GM23338 (cell line): ENCODE results near the gene PCIF1. TPM values are rescaled to one million over a fixed set of nuclear protein-coding genes. Genes with fewer than 3 reads are reported as not detected.

Experiments
- ATAC-seq: fragments of 200-7000 bp; cut with Tn5 transposase; 3 replicates; pipeline ENCODE4 v1.9.1; 2020
- DNase-seq: peaks from one replicate; pipeline ENCODE4 v3.0.0-alpha.2; 2015; ENCODE audit warnings: low spot score
- H2AFZ ChIP-seq: fragments of 200-600 bp; sonication (generic); 2 replicates; pipeline ENCODE4 v1.8.0; 2016; ENCODE audit warnings: antibody characterized with exemption, mild to moderate bottlenecking, moderate library complexity
- H3F3A ChIP-seq: fragments of 200-600 bp; sonication (generic); replicated peaks from 2 replicates; pipeline ENCODE4 v1.8.0; 2017; ENCODE audit warnings: antibody characterized with exemption, mixed run types, low read depth
- H3K27ac ChIP-seq: fragments of 200-600 bp; sonication (generic); 2 replicates; pipeline ENCODE4 v1.6.1; 2016; ENCODE audit warnings: low read depth
- H3K27me3 ChIP-seq: fragments of 200-600 bp; sonication (generic); 2 replicates; pipeline ENCODE4 v1.8.0; 2016; ENCODE audit warnings: mild to moderate bottlenecking, mixed run types, moderate library complexity; ENCODE audit not compliant: insufficient read depth
- H3K36me3 ChIP-seq: fragments of 200-600 bp; sonication (generic); 2 replicates; pipeline ENCODE4 v1.8.0; 2016; ENCODE audit warnings: mild to moderate bottlenecking; ENCODE audit not compliant: insufficient read depth
- H3K4me1 ChIP-seq: fragments of 200-600 bp; sonication (generic); 2 replicates; pipeline ENCODE4 v1.8.0; 2016; ENCODE audit warnings: mild to moderate bottlenecking, moderate library complexity; ENCODE audit not compliant: insufficient read depth
- H3K4me2 ChIP-seq: fragments of 200-600 bp; sonication (generic); 2 replicates; pipeline ENCODE4 v1.7.1; 2017; ENCODE audit warnings: mixed run types
- H3K4me3 ChIP-seq: fragments of 200-600 bp; sonication (generic); 2 replicates; pipeline ENCODE4 v1.6.1; 2016; ENCODE audit warnings: mixed run types
- H3K79me2 ChIP-seq: fragments of 200-600 bp; sonication (generic); replicated peaks from 2 replicates; pipeline ENCODE4 v1.8.0; 2017; ENCODE audit warnings: mild to moderate bottlenecking; ENCODE audit not compliant: insufficient read depth
- H3K9me2 ChIP-seq: fragments of 200-600 bp; sonication (generic); 2 replicates; pipeline ENCODE4 v1.8.0; 2017; ENCODE audit not compliant: insufficient read depth
- H4K20me1 ChIP-seq: fragments of 200-600 bp; sonication (generic); replicated peaks from 2 replicates; pipeline ENCODE4 v1.8.0; 2017; ENCODE audit warnings: mild to moderate bottlenecking; ENCODE audit not compliant: insufficient read depth
- H3K27ac Mint-ChIP-seq: 2 replicates; pipeline ENCODE4 v1.8.0; 2020; ENCODE audit warnings: inconsistent platforms, mild to moderate bottlenecking, moderate library complexity, mixed read lengths
- H3K27me3 Mint-ChIP-seq: 3 replicates; pipeline ENCODE4 v1.8.0; 2022; ENCODE audit warnings: low read depth, mild to moderate bottlenecking, moderate library complexity, mixed read lengths, inconsistent platforms; ENCODE audit not compliant: insufficient read depth, poor library complexity
- H3K36me3 Mint-ChIP-seq: 3 replicates; pipeline ENCODE4 v1.8.0; 2021; ENCODE audit warnings: low read depth, mild to moderate bottlenecking, inconsistent platforms, moderate library complexity, mixed read lengths
- H3K4me1 Mint-ChIP-seq: 3 replicates; pipeline ENCODE4 v1.8.0; 2020; ENCODE audit warnings: mild to moderate bottlenecking, inconsistent platforms, mixed read lengths
- H3K4me3 Mint-ChIP-seq: 3 replicates; pipeline ENCODE4 v1.8.0; 2021; ENCODE audit warnings: moderate library complexity, mild to moderate bottlenecking, inconsistent platforms, mixed read lengths
- H3K9me3 Mint-ChIP-seq: 3 replicates; pipeline ENCODE4 v1.8.0; 2020; ENCODE audit warnings: moderate library complexity, mild to moderate bottlenecking, inconsistent platforms, mixed read lengths
- CREB1 ChIP-seq: fragments of 250-450 bp; sonication (Bioruptor Pico); IDR thresholded peaks from 2 replicates; pipeline ENCODE4 v1.5.0; 2020; ENCODE audit warnings: low read depth, mild to moderate bottlenecking, moderate library complexity
- EZH2 ChIP-seq: fragments of 200-600 bp; sonication (generic); IDR thresholded peaks from one replicate; pipeline ENCODE4 v1.8.0; 2017; ENCODE audit warnings: antibody characterized with exemption, mild to moderate bottlenecking, low read depth; ENCODE audit not compliant: unreplicated experiment
- EZH2phosphoT487 ChIP-seq: fragments of 200-600 bp; sonication (generic); IDR thresholded peaks from one replicate; pipeline ENCODE4 v1.8.1; 2018; ENCODE audit warnings: antibody characterized with exemption; ENCODE audit not compliant: unreplicated experiment
- JUNB ChIP-seq: IDR thresholded peaks from one replicate; pipeline ENCODE4 v1.6.1; 2016; ENCODE audit warnings: antibody characterized with exemption; ENCODE audit not compliant: unreplicated experiment
- NANOG ChIP-seq: IDR thresholded peaks from 2 replicates; pipeline ENCODE4 v1.6.1; 2016; ENCODE audit warnings: antibody characterized with exemption, borderline replicate concordance
- POLR2AphosphoS5 ChIP-seq: IDR thresholded peaks from 2 replicates; pipeline ENCODE4 v1.6.1; 2016; ENCODE audit warnings: antibody characterized with exemption, low read depth
- STAT1 ChIP-seq: IDR thresholded peaks from one replicate; pipeline ENCODE4 v1.6.1; 2016; ENCODE audit warnings: antibody characterized with exemption; ENCODE audit not compliant: unreplicated experiment
- ZNF114 ChIP-seq: fragments of 250-450 bp; sonication (Bioruptor Pico); IDR thresholded peaks from 2 replicates; pipeline ENCODE4 v1.5.0; 2020; ENCODE audit warnings: mild to moderate bottlenecking, moderate library complexity
- ZNF331 ChIP-seq: fragments of 250-450 bp; sonication (Bioruptor Pico); IDR thresholded peaks from 2 replicates; pipeline ENCODE4 v1.5.0; 2020; ENCODE audit warnings: low read depth, mild to moderate bottlenecking, moderate library complexity
- polyA plus RNA-seq: library from polyadenylated mRNA; unstranded; fragments of >200 nt; fragmentation: Nextera tagmentation; extraction: Ambion mirVana; gene quantifications from 2 replicates; pipeline ENCODE4 v1.2.1, GENCODE V29; 2016
- total RNA-seq: library from RNA; depleted of rRNA; stranded (reverse); fragments of >200 nt; shearing (Covaris generic); gene quantifications from 2 replicates; pipeline ENCODE4 v1.2.3, GENCODE V29; 2014
- TF ChIP-seq, protein P1 (sequence below): IDR thresholded peaks from 2 replicates; pipeline ENCODE4 v1.6.1; 2016; ENCODE audit warnings: antibody characterized with exemption
- TF ChIP-seq, protein P2 (sequence below), 2 experiments: fragments of 200-600 bp in 1 of 2; sonication (generic) in 1 of 2; conservative IDR thresholded peaks; 2 replicates each; pipeline versions ENCODE4 v1.5.1 to v1.6.1; 2016 to 2017; ENCODE audit warnings: antibody characterized with exemption in 2 of 2, low read depth in 2 of 2, mild to moderate bottlenecking in 2 of 2, moderate library complexity in 1 of 2
- TF ChIP-seq, protein P3 (sequence below): IDR thresholded peaks from one replicate; pipeline ENCODE4 v1.6.1; 2018; ENCODE audit warnings: antibody characterized with exemption; ENCODE audit not compliant: unreplicated experiment

The PCIF1 gene
- total and polyA plus RNA-seq, 2 experiments from 2014 or later: 26.1 to 28.3 TPM

DNA sequence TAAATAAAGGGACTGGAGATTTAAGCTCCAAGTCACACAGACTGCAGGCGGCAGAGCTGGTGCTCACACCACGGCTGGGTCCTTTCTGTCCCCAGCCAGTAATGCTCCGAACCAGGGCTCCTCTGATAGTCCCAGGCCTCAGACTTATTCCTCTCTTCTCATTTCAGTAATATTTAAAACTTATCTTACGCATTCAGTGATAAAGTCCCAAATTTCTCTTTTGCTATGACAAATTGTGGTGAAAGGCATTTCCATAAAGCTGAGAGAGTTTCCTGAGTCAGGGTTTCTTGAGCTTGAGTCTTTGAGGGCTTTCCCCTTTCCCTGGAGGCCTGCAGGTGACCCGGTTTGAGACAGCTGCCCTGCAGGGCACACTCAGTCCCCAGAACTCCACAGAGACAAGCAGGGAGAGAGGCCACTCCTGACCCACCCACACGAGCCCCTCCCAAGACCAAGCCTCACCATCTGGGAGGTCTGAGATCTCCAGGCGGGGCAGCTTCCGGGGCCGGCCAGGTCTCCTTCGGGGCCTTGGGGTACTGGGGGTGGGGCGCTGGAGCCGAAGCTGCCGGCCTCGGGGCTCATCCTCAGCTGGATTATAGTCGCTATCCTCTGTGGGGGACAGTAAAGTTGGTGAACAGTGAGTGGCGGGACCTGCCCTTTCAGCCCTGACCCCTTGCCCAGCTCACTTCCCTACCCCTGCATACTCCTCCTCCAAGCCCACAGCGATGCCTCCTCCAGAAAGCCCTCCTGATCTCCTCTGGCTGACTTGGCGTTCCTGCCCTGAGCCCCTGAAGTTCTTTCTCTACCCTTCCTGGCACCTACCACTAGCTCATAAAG is 30.9 kb downstream of the PCIF1 start:
- peaks cover 9% of the 10 kb centered on the region for H3K36me3 ChIP-seq
- no peak overlapping the region for H3K4me3 ChIP-seq
- peaks cover 12% of the 10 kb centered on the region for H3K27me3 Mint-ChIP-seq
- no peak for TF ChIP-seq ZNF114
- TF ChIP-seq, protein P1, sequence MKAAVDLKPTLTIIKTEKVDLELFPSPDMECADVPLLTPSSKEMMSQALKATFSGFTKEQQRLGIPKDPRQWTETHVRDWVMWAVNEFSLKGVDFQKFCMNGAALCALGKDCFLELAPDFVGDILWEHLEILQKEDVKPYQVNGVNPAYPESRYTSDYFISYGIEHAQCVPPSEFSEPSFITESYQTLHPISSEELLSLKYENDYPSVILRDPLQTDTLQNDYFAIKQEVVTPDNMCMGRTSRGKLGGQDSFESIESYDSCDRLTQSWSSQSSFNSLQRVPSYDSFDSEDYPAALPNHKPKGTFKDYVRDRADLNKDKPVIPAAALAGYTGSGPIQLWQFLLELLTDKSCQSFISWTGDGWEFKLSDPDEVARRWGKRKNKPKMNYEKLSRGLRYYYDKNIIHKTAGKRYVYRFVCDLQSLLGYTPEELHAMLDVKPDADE: no peak
- TF ChIP-seq STAT1: no peak
- TF ChIP-seq, protein P2, sequence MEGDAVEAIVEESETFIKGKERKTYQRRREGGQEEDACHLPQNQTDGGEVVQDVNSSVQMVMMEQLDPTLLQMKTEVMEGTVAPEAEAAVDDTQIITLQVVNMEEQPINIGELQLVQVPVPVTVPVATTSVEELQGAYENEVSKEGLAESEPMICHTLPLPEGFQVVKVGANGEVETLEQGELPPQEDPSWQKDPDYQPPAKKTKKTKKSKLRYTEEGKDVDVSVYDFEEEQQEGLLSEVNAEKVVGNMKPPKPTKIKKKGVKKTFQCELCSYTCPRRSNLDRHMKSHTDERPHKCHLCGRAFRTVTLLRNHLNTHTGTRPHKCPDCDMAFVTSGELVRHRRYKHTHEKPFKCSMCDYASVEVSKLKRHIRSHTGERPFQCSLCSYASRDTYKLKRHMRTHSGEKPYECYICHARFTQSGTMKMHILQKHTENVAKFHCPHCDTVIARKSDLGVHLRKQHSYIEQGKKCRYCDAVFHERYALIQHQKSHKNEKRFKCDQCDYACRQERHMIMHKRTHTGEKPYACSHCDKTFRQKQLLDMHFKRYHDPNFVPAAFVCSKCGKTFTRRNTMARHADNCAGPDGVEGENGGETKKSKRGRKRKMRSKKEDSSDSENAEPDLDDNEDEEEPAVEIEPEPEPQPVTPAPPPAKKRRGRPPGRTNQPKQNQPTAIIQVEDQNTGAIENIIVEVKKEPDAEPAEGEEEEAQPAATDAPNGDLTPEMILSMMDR (conservative IDR thresholded peaks at IDR 0.05; ENCODE audit: low read depth in 2 of 2): no peak
- no peak for TF ChIP-seq EZH2phosphoT487
- TF ChIP-seq POLR2AphosphoS5: no peak
- TF ChIP-seq CREB1 (CRISPR knock-in tag): no peak
- no peak for TF ChIP-seq ZNF331 (CRISPR knock-in tag)
- no peak for TF ChIP-seq JUNB
- DNase-seq (no peak), ATAC-seq (no peak)
- H3K4me1 Mint-ChIP-seq: peaks cover 8% of the 10 kb centered on the region
- no peaks in the 10 kb centered on the region for H3K27me3 ChIP-seq
- no peaks in the 10 kb centered on the region for H4K20me1 ChIP-seq
- no peaks in the 10 kb centered on the region for H3K79me2 ChIP-seq
- H2AFZ ChIP-seq: no peak overlapping the region
- H3F3A ChIP-seq: peaks cover 5% of the 10 kb centered on the region
- H3K4me3 Mint-ChIP-seq: no peak overlapping the region
- no peak overlapping the region for H3K4me2 ChIP-seq
- H3K9me3 Mint-ChIP-seq: no peaks in the 10 kb centered on the region
- H3K9me2 ChIP-seq: no peaks in the 10 kb centered on the region
- no peak overlapping the region for H3K27ac Mint-ChIP-seq
- no peak overlapping the region for H3K27ac ChIP-seq
- H3K4me1 ChIP-seq: peaks cover 5% of the 10 kb centered on the region; the same call in 1 of the 2 replicates
- peaks cover 29% of the 10 kb centered on the region for H3K36me3 Mint-ChIP-seq

DNA sequence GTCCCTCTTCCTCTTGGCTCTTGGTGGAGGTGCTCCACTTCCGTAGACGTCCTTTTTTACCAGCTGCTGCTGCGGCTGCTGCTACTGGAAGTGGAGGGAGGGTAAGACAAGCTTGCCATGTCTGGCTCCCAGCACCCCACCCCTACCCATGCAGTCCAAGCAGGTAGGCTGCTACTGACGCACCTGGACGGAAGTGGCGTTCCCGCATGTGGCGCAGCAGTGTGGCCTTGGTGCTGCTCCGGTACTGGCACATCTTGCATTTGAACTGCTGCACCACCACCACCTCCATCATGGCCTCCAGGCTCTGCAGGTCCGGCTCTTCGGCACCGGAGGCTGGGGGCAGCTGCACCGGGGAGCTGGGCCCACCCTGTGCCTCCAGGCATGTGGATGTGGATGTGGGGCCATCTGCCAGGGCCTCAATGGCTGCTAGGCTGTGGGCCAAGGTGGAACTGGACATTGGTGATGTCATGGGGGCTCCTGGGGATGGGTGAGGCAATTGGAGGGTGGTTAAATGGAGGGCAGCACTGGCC is 33.1 kb downstream of the PCIF1 start:
- no peak overlapping the region for H3K27ac Mint-ChIP-seq
- ATAC-seq (no peak), DNase-seq (no peak)
- no peak overlapping the region for H2AFZ ChIP-seq
- H3K9me2 ChIP-seq: no peaks in the 10 kb centered on the region
- H3K27me3 ChIP-seq: no peaks in the 10 kb centered on the region
- H3K4me1 Mint-ChIP-seq: peaks cover 16% of the 10 kb centered on the region
- peaks cover 23% of the 10 kb centered on the region for H3K36me3 Mint-ChIP-seq
- H3K27me3 Mint-ChIP-seq: peaks cover 20% of the 10 kb centered on the region
- no peak overlapping the region for H3K4me3 Mint-ChIP-seq
- no peak overlapping the region for H3K4me3 ChIP-seq
- no peaks in the 10 kb centered on the region; the same call in 2 of the 3 replicates for H3K9me3 Mint-ChIP-seq
- H3F3A ChIP-seq: peaks cover 13% of the 10 kb centered on the region
- H3K27ac ChIP-seq: no peak overlapping the region
- H4K20me1 ChIP-seq: no peaks in the 10 kb centered on the region
- peaks cover 6% of the 10 kb centered on the region; the same call in 1 of the 2 replicates for H3K4me1 ChIP-seq
- no peak overlapping the region for H3K4me2 ChIP-seq
- no peaks in the 10 kb centered on the region for H3K79me2 ChIP-seq
- peaks cover 9% of the 10 kb centered on the region for H3K36me3 ChIP-seq
- no peak for TF ChIP-seq EZH2
- no peak for TF ChIP-seq STAT1
- no peak for TF ChIP-seq NANOG
- TF ChIP-seq ZNF114: no peak
- TF ChIP-seq, protein P3, sequence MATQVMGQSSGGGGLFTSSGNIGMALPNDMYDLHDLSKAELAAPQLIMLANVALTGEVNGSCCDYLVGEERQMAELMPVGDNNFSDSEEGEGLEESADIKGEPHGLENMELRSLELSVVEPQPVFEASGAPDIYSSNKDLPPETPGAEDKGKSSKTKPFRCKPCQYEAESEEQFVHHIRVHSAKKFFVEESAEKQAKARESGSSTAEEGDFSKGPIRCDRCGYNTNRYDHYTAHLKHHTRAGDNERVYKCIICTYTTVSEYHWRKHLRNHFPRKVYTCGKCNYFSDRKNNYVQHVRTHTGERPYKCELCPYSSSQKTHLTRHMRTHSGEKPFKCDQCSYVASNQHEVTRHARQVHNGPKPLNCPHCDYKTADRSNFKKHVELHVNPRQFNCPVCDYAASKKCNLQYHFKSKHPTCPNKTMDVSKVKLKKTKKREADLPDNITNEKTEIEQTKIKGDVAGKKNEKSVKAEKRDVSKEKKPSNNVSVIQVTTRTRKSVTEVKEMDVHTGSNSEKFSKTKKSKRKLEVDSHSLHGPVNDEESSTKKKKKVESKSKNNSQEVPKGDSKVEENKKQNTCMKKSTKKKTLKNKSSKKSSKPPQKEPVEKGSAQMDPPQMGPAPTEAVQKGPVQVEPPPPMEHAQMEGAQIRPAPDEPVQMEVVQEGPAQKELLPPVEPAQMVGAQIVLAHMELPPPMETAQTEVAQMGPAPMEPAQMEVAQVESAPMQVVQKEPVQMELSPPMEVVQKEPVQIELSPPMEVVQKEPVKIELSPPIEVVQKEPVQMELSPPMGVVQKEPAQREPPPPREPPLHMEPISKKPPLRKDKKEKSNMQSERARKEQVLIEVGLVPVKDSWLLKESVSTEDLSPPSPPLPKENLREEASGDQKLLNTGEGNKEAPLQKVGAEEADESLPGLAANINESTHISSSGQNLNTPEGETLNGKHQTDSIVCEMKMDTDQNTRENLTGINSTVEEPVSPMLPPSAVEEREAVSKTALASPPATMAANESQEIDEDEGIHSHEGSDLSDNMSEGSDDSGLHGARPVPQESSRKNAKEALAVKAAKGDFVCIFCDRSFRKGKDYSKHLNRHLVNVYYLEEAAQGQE: no peak
- TF ChIP-seq ZNF331 (CRISPR knock-in tag): no peak
- TF ChIP-seq, protein P2 (conservative IDR thresholded peaks at IDR 0.05; ENCODE audit: low read depth in 2 of 2): no peak
- TF ChIP-seq CREB1 (CRISPR knock-in tag): no peak
- TF ChIP-seq, protein P1: no peak
- TF ChIP-seq JUNB: no peak
